CD1c-positive myeloid dendritic cell (primary cell): ENCODE results near the gene KCNMB1.

Experiments
- DNase-seq: peaks from one replicate; pipeline ENCODE4 v3.0.0-alpha.2; 2016; ENCODE audit errors: extremely low spot score

KCNMB1 gene

GRCh38 chr5:170388818-170389549 lies at the start of gene KCNMB1:
Gene KCNMB1 (minus strand): TSS chr5:170389367. CDS start chr5:170385447, 3,920 bp downstream.
- no peak for DNase-seq

- no peak for DNase-seq
These were observed 49.4 kb upstream of the KCNMB1 start for GRCh38 chr5:170438581-170438980.

- no peak for DNase-seq
These were observed 48.6 kb upstream of the KCNMB1 start for GRCh38 chr5:170437621-170438375.

GRCh38 chr5:170436335-170436734 lies 47.2 kb upstream of the KCNMB1 start:
- DNase-seq = no peak

GRCh38 chr5:170434966-170435605 lies 45.9 kb upstream of the KCNMB1 start:
- peak; percentile 73 for DNase-seq

- DNase-seq = no peak
These were observed 43.5 kb upstream of the KCNMB1 start for GRCh38 chr5:170432669-170433068.

- DNase-seq = no peak
These were observed 42.4 kb upstream of the KCNMB1 start for GRCh38 chr5:170431571-170431970.

GRCh38 chr5:170430866-170431437 lies 41.8 kb upstream of the KCNMB1 start:
- no peak for DNase-seq

GRCh38 chr5:170430256-170430655 lies 41.1 kb upstream of the KCNMB1 start:
- DNase-seq = no peak

GRCh38 chr5:170429014-170429413 lies 39.8 kb upstream of the KCNMB1 start:
- no peak for DNase-seq

GRCh38 chr5:170427672-170428236 lies 38.6 kb upstream of the KCNMB1 start:
- DNase-seq = no peak

- no peak for DNase-seq
These were observed 37.6 kb upstream of the KCNMB1 start for GRCh38 chr5:170426786-170427185.

GRCh38 chr5:170426149-170426767 lies 37.1 kb upstream of the KCNMB1 start:
- no peak for DNase-seq

- peak; percentile 21 for DNase-seq
These were observed 36.6 kb upstream of the KCNMB1 start for GRCh38 chr5:170425731-170426130.

- no peak for DNase-seq
These were observed 35.5 kb upstream of the KCNMB1 start for GRCh38 chr5:170424629-170425028.

GRCh38 chr5:170423692-170424091 lies 34.5 kb upstream of the KCNMB1 start:
- DNase-seq = no peak

GRCh38 chr5:170421826-170422225 lies 32.7 kb upstream of the KCNMB1 start:
- DNase-seq = no peak

GRCh38 chr5:170420806-170421412 lies 31.7 kb upstream of the KCNMB1 start:
- peak; percentile 78 for DNase-seq

- DNase-seq = no peak
These were observed 30.5 kb upstream of the KCNMB1 start for GRCh38 chr5:170419643-170420042.

- DNase-seq = no peak
These were observed 29.6 kb upstream of the KCNMB1 start for GRCh38 chr5:170418736-170419135.

GRCh38 chr5:170416526-170416925 lies 27.4 kb upstream of the KCNMB1 start:
- no peak for DNase-seq
